Measurements from ENCODE around the gene RNASE8. TPM values are rescaled to one million over a fixed set of nuclear protein-coding genes. Genes with fewer than 3 reads are reported as not detected.

Gene RNASE8
- total RNA-seq, 1 experiment from 2014 or later, result not detected

DNA sequence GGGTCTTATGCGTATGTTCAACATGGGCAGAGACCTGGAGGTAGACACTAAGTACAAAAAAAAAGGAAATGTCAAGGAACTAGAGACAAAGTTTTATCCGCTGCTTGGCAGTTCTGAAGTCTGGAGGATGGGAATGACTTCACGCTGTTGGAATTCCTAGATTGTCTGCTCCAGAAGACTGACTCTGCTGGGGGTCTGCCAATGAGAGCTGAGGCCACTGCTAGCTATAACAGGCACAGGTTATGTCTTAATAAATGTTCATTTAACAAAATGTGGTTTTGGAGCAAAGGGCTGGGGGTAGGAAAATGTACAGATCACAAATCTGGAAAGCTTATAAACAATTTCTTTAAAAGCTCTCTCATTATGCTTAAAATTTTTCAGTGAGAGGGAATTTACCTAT lies 5.9 kb downstream of the RNASE8 start:
- H3K27ac ChIP-seq (ENCODE audit: low read length), result no peak overlapping the region
- no peak overlapping the region for H3K4me3 ChIP-seq (ENCODE audit: low read depth in 2 of 2, low read length in 2 of 2)
- in situ Hi-C loops (cut with HindIII; ENCODE audit: low pct_unique_long_range_greater_than_20kb, low sequenced_read_pairs) (no loop called here), intact Hi-C loops (cut with micrococcal nuclease; ENCODE audit: unreplicated experiment) (no loop called here)
- DNase-seq (ENCODE audit: low read depth, low spot score) (no peak), ATAC-seq (no peak)
- TF ChIP-seq POLR2AphosphoS5 (IDR thresholded peaks at IDR 0.05; ENCODE audit: low read depth, low read length), result no peak
- no peak for TF ChIP-seq REST (IDR thresholded peaks at IDR 0.05; ENCODE audit: insufficient read depth in 1 of 2, low read depth in 2 of 2, low read length in 1 of 2)
- TF ChIP-seq SIN3A (IDR thresholded peaks at IDR 0.05; ENCODE audit: borderline replicate concordance, insufficient read depth, low read depth, low read length), result no peak
- TF ChIP-seq CTCF (IDR thresholded peaks at IDR 0.05), result no peak
- TF ChIP-seq TCF7L2 (IDR thresholded peaks at IDR 0.05; ENCODE audit: low read depth, low read length), result no peak
- H3K9me3 ChIP-seq (ENCODE audit: control insufficient read depth, insufficient read depth, low read depth, low read length), result no peaks in the 10 kb centered on the region
- no TSS peak for BruUV-seq (replicated peaks)
- ChIA-PET POLR2A (no interaction called here), CTCF (no interaction called here)
- no peaks in the 10 kb centered on the region for H3K4me1 ChIP-seq (ENCODE audit: control insufficient read depth, insufficient read depth, low read length)
- no peaks in the 10 kb centered on the region for H3K36me3 ChIP-seq (ENCODE audit: control insufficient read depth, insufficient read depth, low read length)
- H3K27me3 ChIP-seq (ENCODE audit: control insufficient read depth, insufficient read depth, low read length), result peaks cover 2% of the 10 kb centered on the region

DNA sequence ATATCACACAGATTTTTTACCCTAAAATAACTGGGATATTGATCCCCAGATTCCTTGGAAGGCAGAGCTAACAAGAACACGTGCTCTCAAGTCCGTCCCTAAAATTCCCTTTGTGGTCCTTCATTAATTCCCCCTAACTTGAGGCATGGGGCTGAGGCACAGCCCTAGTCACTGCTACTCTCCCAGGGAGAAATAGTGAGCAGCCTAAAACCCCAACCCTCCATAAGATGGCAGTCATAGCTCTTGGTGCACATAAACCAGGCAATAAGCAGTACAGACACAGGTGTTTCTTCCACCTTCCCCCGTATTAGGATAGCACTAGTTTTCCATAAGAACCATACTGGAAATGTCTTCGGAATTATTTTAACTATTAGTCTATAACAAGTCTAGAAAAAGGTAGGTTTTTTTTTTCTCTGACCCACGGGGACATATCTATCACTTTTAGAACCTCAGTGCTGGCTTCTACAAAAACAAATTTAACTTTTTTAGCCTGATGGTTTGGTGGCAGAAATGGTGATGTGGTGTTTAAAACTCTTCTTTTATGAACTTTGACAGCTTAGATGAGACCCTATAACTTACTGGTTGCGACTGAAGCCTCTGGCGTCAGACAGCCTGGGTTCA lies 9.4 kb downstream of the RNASE8 start:
- H3K4me1 ChIP-seq (ENCODE audit: control insufficient read depth, insufficient read depth, low read length), result peaks cover 6% of the 10 kb centered on the region
- in situ Hi-C loops (cut with HindIII; ENCODE audit: low pct_unique_long_range_greater_than_20kb, low sequenced_read_pairs) (no loop called here), intact Hi-C loops (cut with micrococcal nuclease; ENCODE audit: unreplicated experiment) (loop anchor here (5.0 kb wide), 1 partner anchor 40 kb away; no protein-coding TSS in a partner anchor)
- TF ChIP-seq CTCF (IDR thresholded peaks at IDR 0.05), result peak; percentile 64
- TF ChIP-seq TCF7L2 (IDR thresholded peaks at IDR 0.05; ENCODE audit: low read depth, low read length), result no peak
- no peak overlapping the region for H3K4me3 ChIP-seq (ENCODE audit: low read depth in 2 of 2, low read length in 2 of 2)
- H3K27ac ChIP-seq (ENCODE audit: low read length), result no peak overlapping the region
- H3K27me3 ChIP-seq (ENCODE audit: control insufficient read depth, insufficient read depth, low read length), result peaks cover 2% of the 10 kb centered on the region; the same call in 1 of the 2 replicates
- no TSS peak for BruUV-seq (replicated peaks)
- POLR2A ChIA-PET, result no interaction called here
- CTCF ChIA-PET, result interaction anchor here (0.7 to 1.9 kb wide), 6 partner anchors 22 to 734 kb away, joined by 3 to 14 read pairs (median 6); no protein-coding TSS in a partner anchor
- no peaks in the 10 kb centered on the region for H3K9me3 ChIP-seq (ENCODE audit: control insufficient read depth, insufficient read depth, low read depth, low read length)
- H3K36me3 ChIP-seq (ENCODE audit: control insufficient read depth, insufficient read depth, low read length), result no peaks in the 10 kb centered on the region
- DNase-seq (ENCODE audit: low read depth, low spot score) (no peak), ATAC-seq (no peak)

Measured in Panc1 (cell line).